ENCODE results near the gene OSBPL5. TPM values are rescaled to one million over a fixed set of nuclear protein-coding genes. Genes with fewer than 3 reads are reported as not detected.

The OSBPL5 gene
- total and polyA plus RNA-seq, 2 donors, result 28.2 to 42.3 TPM

GRCh38 chr11:3105791-3106735, 59.0 kb downstream of the OSBPL5 start:
- H3K4me1 ChIP-seq (ENCODE audit: control insufficient read depth in 2 of 2, insufficient read depth in 2 of 2, low read length in 2 of 2), result no peaks in the 10 kb centered on the region
- no peak overlapping the region for H3K27ac ChIP-seq (ENCODE audit: low read depth in 1 of 2, low read length in 1 of 2)
- no peak overlapping the region for H3K4me3 ChIP-seq (ENCODE audit: low read length in 2 of 2)
- peaks cover 0 to 4% of the 10 kb centered on the region in 2 donors for H3K9me3 ChIP-seq (ENCODE audit: control insufficient read depth in 2 of 2, insufficient read depth in 1 of 2, low read length in 1 of 2)
- no peak for DNase-seq (ENCODE audit: low read depth in 6 of 9, low spot score in 9 of 9)
- peaks cover 89 to 94% of the 10 kb centered on the region in 2 donors for H3K36me3 ChIP-seq (ENCODE audit: control insufficient read depth in 2 of 2, insufficient read depth in 2 of 2, low read length in 1 of 2)
- 94% methylated on average over 41 of the region's 41 CpGs for WGBS
- H3K27me3 ChIP-seq (ENCODE audit: control insufficient read depth in 2 of 2, insufficient read depth in 1 of 2, low read length in 1 of 2), result no peaks in the 10 kb centered on the region

DNA sequence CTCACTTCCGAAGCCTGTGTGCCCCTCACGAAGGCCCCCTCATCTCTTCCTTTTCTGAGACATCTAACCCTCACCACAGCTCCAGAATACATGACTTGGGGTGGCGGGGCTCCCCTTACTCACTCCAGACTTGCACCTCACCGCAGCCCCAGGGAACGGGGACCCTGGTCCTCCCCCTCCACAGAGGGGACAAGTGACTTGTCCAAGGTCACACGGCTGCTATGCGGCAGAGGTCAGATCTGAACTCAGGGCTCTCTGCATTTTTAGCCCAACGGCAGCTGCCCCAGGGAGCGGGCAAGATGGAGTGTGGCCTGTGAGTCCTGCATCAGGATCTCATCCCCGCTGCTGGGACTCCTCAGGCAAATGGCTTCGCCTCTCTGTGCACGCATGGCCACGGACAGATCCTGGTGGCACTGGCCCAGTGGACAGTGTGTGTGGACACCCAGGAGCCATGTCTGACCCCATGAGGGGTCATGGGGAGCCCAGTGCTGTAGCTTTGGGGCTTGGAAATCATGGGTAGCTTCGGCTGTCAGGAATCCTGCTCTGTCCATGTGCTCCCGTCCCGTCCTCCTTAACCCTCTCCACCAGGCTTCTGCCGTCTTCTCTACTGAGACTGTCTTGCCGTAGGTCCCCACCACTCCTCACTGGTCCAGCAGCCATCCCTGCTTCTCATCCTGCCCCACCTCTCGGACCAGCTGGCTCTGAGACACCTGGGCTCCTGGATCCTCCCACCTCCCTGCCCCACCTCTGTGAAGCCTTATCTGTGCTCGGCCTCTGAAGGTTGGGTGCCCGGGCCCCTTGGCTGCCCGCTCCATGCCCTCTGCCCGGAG, 59.9 kb downstream of the OSBPL5 start:
- peaks cover 0 to 4% of the 10 kb centered on the region in 2 donors for H3K9me3 ChIP-seq (ENCODE audit: control insufficient read depth in 2 of 2, insufficient read depth in 1 of 2, low read length in 1 of 2)
- H3K4me1 ChIP-seq (ENCODE audit: control insufficient read depth in 2 of 2, insufficient read depth in 2 of 2, low read length in 2 of 2), result no peaks in the 10 kb centered on the region
- H3K27ac ChIP-seq (ENCODE audit: low read depth in 1 of 2, low read length in 1 of 2), result no peak overlapping the region
- DNase-seq (ENCODE audit: low read depth in 6 of 9, low spot score in 9 of 9), result no peak
- WGBS, result 96% methylated on average over 23 of the region's 23 CpGs
- no peak overlapping the region for H3K4me3 ChIP-seq (ENCODE audit: low read length in 2 of 2)
- peaks cover 88 to 94% of the 10 kb centered on the region in 2 donors for H3K36me3 ChIP-seq (ENCODE audit: control insufficient read depth in 2 of 2, insufficient read depth in 2 of 2, low read length in 1 of 2)
- no peaks in the 10 kb centered on the region for H3K27me3 ChIP-seq (ENCODE audit: control insufficient read depth in 2 of 2, insufficient read depth in 1 of 2, low read length in 1 of 2)

DNA sequence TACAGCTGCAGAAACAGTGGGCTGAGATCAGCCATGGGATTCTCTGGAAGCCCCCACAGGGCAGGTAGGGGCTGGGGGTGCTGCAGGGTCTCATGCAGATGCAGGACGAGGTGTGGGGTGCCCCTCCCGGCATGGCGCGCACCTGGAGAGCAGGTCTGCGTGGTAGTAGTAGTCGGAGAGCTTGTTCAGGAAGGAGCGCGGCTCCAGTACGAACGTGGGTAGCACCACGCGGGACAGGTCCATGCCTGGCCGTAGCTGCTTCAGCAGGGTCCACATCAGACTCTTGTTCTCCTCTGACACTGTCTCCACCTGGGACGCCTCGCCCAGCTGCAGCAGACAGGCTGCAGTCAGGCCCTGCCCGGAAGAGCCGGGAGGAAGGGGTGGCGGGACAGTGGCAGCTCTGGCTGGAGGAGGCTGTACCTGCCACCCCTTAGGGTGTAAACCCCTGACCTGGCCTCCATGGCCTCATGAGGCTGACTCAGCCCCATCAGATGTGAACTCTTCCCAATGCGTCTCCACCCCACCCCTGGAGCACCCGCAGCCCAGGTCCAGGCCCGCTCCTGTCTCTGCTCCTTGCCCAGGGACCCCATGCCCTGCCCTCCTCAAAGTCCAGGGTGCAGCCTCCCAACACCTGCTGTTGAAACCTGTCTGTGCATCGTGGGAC, 60.9 kb downstream of the OSBPL5 start:
- 96% methylated on average over 22 of the region's 22 CpGs for WGBS
- no peaks in the 10 kb centered on the region for H3K4me1 ChIP-seq (ENCODE audit: control insufficient read depth in 2 of 2, insufficient read depth in 2 of 2, low read length in 2 of 2)
- no peak for DNase-seq (ENCODE audit: low read depth in 6 of 9, low spot score in 9 of 9)

DNA sequence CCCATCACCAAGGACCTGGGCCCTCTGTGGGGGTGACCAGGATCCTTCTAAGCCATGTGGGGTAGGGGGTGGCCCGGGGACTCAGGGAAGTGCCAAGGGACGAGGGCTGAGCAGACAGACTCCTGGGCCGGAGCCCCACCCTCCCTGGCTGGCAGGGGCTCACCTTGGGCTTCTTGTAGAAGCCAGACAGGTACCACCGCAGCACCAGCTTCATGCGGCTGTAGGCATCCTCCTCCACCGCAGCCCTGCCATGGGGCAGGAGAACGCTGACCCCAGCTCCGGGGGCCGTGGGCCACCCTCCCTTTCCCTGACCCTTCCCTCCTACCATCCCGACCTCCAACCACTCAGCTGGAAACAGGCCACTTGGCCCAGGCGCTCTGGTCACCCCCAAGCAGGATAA, 62.0 kb downstream of the OSBPL5 start:
- Histone ChIP-seq H3K9me3 (ENCODE audit: control insufficient read depth in 2 of 2, insufficient read depth in 1 of 2, low read length in 1 of 2) (no peaks in the 10 kb centered on the region), H3K4me1 (ENCODE audit: control insufficient read depth in 2 of 2, insufficient read depth in 2 of 2, low read length in 2 of 2) (no peaks in the 10 kb centered on the region), H3K4me3 (ENCODE audit: low read length in 2 of 2) (no peak overlapping the region), H3K36me3 (ENCODE audit: control insufficient read depth in 2 of 2, insufficient read depth in 2 of 2, low read length in 1 of 2) (peaks cover 87 to 94% of the 10 kb centered on the region in 2 donors), H3K27me3 (ENCODE audit: control insufficient read depth in 2 of 2, insufficient read depth in 1 of 2, low read length in 1 of 2) (no peaks in the 10 kb centered on the region), H3K27ac (ENCODE audit: low read depth in 1 of 2, low read length in 1 of 2) (no peak overlapping the region)
- no peak for DNase-seq (ENCODE audit: low read depth in 6 of 9, low spot score in 9 of 9)
- 92% methylated on average over 11 of the region's 11 CpGs for WGBS

More for the DNA sequence above, 60.9 kb downstream of the OSBPL5 start:
- Histone ChIP-seq H3K27me3 (ENCODE audit: control insufficient read depth in 2 of 2, insufficient read depth in 1 of 2, low read length in 1 of 2) (no peaks in the 10 kb centered on the region), H3K4me3 (ENCODE audit: low read length in 2 of 2) (no peak overlapping the region), H3K36me3 (ENCODE audit: control insufficient read depth in 2 of 2, insufficient read depth in 2 of 2, low read length in 1 of 2) (peaks cover 86 to 94% of the 10 kb centered on the region in 2 donors), H3K27ac (ENCODE audit: low read depth in 1 of 2, low read length in 1 of 2) (no peak overlapping the region), H3K9me3 (ENCODE audit: control insufficient read depth in 2 of 2, insufficient read depth in 1 of 2, low read length in 1 of 2) (no peaks in the 10 kb centered on the region)

GRCh38 chr11:3102641-3102921, 62.5 kb downstream of the OSBPL5 start:
- no peaks in the 10 kb centered on the region for H3K4me1 ChIP-seq (ENCODE audit: control insufficient read depth in 2 of 2, insufficient read depth in 2 of 2, low read length in 2 of 2)
- H3K4me3 ChIP-seq (ENCODE audit: low read length in 2 of 2), result no peak overlapping the region
- WGBS, result 99% methylated on average over 5 of the region's 5 CpGs
- H3K36me3 ChIP-seq (ENCODE audit: control insufficient read depth in 2 of 2, insufficient read depth in 2 of 2, low read length in 1 of 2), result peaks cover 83 to 89% of the 10 kb centered on the region in 2 donors
- no peak for DNase-seq (ENCODE audit: low read depth in 6 of 9, low spot score in 9 of 9)
- H3K27ac ChIP-seq (ENCODE audit: low read depth in 1 of 2, low read length in 1 of 2), result no peak overlapping the region
- H3K27me3 ChIP-seq (ENCODE audit: control insufficient read depth in 2 of 2, insufficient read depth in 1 of 2, low read length in 1 of 2), result no peaks in the 10 kb centered on the region
- H3K9me3 ChIP-seq (ENCODE audit: control insufficient read depth in 2 of 2, insufficient read depth in 1 of 2, low read length in 1 of 2), result no peaks in the 10 kb centered on the region

DNA sequence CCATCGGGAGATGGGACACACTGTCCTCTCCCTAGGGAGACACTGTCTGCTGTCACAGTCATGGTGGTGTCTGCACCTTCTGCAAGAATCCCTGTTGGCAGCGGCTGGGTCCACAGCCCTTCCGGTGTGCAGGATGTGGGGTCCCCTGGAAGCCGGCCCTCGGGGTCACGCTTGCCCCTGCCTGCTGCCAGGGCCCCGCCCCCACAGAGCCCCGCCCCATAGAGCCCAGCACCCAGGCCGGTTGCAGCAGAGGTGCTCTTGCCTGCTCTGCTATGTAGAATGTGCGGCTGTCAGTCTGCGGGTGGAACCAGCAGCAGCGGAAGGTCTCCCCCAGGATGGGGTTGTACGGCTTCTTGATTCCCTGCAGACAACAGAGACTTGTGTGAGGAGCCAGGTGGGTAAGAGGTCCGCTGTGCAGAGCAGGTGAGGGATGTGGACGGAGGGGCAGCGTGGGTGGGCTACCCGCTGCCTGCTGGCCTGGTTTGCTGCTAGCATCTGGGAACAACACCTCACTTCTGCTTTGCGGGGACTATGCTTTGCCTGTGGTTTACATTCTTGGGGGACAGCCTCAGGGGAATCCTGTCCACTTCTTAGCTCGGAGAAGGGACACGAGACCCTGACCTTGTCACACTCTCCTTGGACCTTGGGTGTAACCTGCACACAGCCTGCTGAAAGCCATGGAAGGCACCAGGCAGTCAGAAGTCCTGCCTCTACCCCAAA, 63.0 kb downstream of the OSBPL5 start:
- Histone ChIP-seq H3K4me3 (ENCODE audit: low read length in 2 of 2) (no peak overlapping the region), H3K4me1 (ENCODE audit: control insufficient read depth in 2 of 2, insufficient read depth in 2 of 2, low read length in 2 of 2) (no peaks in the 10 kb centered on the region), H3K9me3 (ENCODE audit: control insufficient read depth in 2 of 2, insufficient read depth in 1 of 2, low read length in 1 of 2) (no peaks in the 10 kb centered on the region), H3K27ac (ENCODE audit: low read depth in 1 of 2, low read length in 1 of 2) (no peak overlapping the region), H3K27me3 (ENCODE audit: control insufficient read depth in 2 of 2, insufficient read depth in 1 of 2, low read length in 1 of 2) (no peaks in the 10 kb centered on the region), H3K36me3 (ENCODE audit: control insufficient read depth in 2 of 2, insufficient read depth in 2 of 2, low read length in 1 of 2) (peaks cover 80 to 88% of the 10 kb centered on the region in 2 donors)
- DNase-seq (ENCODE audit: low read depth in 6 of 9, low spot score in 9 of 9), result no peak
- 97% methylated on average over 20 of the region's 20 CpGs for WGBS

DNA sequence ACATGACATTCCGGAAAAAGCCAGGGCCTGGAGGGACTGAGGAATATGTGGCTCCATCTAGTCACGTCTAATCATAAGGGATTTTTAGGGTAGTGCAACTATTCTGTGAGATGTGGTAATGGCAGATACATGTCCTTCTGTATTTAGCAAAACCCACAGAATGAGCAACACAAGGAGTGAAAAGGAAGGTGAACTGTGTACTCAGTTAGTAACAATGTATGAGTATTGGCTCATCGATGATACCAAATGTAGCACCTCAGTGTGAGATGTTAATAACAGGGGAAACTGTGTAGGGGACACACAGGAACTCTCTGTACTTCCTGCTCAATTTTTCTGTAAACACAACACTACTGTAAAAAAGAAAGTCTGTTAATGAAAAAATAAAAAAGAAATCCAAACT, 65.9 kb downstream of the OSBPL5 start:
- no peaks in the 10 kb centered on the region for H3K4me1 ChIP-seq (ENCODE audit: control insufficient read depth in 2 of 2, insufficient read depth in 2 of 2, low read length in 2 of 2)
- no peak overlapping the region for H3K4me3 ChIP-seq (ENCODE audit: low read length in 2 of 2)
- H3K36me3 ChIP-seq (ENCODE audit: control insufficient read depth in 2 of 2, insufficient read depth in 2 of 2, low read length in 1 of 2), result peaks cover 73 to 75% of the 10 kb centered on the region in 2 donors
- no peaks in the 10 kb centered on the region for H3K9me3 ChIP-seq (ENCODE audit: control insufficient read depth in 2 of 2, insufficient read depth in 1 of 2, low read length in 1 of 2)
- no peak overlapping the region for H3K27ac ChIP-seq (ENCODE audit: low read depth in 1 of 2, low read length in 1 of 2)
- WGBS, result 93% methylated on average over 3 of the region's 3 CpGs
- no peaks in the 10 kb centered on the region for H3K27me3 ChIP-seq (ENCODE audit: control insufficient read depth in 2 of 2, insufficient read depth in 1 of 2, low read length in 1 of 2)
- DNase-seq (ENCODE audit: low read depth in 6 of 9, low spot score in 9 of 9), result no peak

DNA sequence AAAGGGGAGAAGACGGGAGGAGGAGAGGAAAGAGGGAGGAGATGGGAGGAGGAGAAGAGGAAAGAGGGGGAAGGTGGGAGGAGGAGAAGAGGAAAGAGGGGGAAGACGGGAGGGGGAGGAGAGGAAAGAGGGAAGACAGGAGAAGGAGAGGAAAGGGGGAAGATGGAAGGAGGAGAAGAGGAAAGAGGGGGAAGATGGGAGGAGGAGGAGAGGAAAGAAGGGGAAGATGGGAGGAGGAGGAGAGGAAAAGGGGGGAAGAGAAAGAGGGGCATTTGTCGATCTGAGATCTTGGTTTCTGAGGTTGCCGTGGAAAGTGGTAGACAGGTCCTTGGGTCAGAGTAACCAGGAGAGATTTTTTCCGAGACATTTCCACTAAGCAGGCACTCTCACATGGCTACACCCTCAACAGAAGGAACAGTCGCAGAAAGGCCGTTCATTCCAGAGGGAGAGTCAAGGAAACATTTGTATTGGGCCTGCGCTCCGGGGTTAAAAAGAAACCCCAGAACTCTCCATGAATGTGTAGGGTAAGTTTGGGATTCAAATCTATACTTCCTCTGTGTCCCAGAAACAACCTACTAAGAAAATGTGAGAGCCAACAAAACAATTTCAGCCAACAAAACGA, 68.1 kb downstream of the OSBPL5 start:
- WGBS, result 89% methylated on average over 10 of the region's 10 CpGs
- DNase-seq (ENCODE audit: low read depth in 6 of 9, low spot score in 9 of 9), result no peak
- H3K4me1 ChIP-seq (ENCODE audit: control insufficient read depth in 2 of 2, insufficient read depth in 2 of 2, low read length in 2 of 2), result no peaks in the 10 kb centered on the region

More for the DNA sequence above, 68.1 kb downstream of the OSBPL5 start:
- H3K9me3 ChIP-seq (ENCODE audit: control insufficient read depth in 2 of 2, insufficient read depth in 1 of 2, low read length in 1 of 2), result no peaks in the 10 kb centered on the region
- peaks cover 73 to 76% of the 10 kb centered on the region in 2 donors for H3K36me3 ChIP-seq (ENCODE audit: control insufficient read depth in 2 of 2, insufficient read depth in 2 of 2, low read length in 1 of 2)
- no peak overlapping the region for H3K27ac ChIP-seq (ENCODE audit: low read depth in 1 of 2, low read length in 1 of 2)
- no peaks in the 10 kb centered on the region for H3K27me3 ChIP-seq (ENCODE audit: control insufficient read depth in 2 of 2, insufficient read depth in 1 of 2, low read length in 1 of 2)
- no peak overlapping the region for H3K4me3 ChIP-seq (ENCODE audit: low read length in 2 of 2)
